Left ventricle myocardium superior (tissue), 1 donor: Measurements from ENCODE around the gene NTN5. TPM values are rescaled to one million over a fixed set of nuclear protein-coding genes. Genes with fewer than 3 reads are reported as not detected.
"Not testable (repeated sequence)": the region's sequence is repeated elsewhere in the genome, so short reads cannot be mapped to it uniquely, and the experiment has no call there.

Experiments
- ATAC-seq: fragments of 200-7000 bp; cut with Tn5 transposase; one replicate; pipeline ENCODE4 v1.9.1; 2020; ENCODE audit warnings: mild to moderate bottlenecking, moderate library complexity
- DNase-seq: peaks from one replicate; pipeline ENCODE4 v3.0.0-alpha.2; 2020
- intact Hi-C: fragments of 100-400 bp; cut with micrococcal nuclease; formaldehyde crosslinking; loops from one replicate; pipeline ENCODE4 v1.11.0; 2022
- total RNA-seq: library from RNA; stranded (reverse); fragmentation: NEBNext Ultra II Directional; extraction: Animal tissue kit (Norgen Biotek cat#: 25700); gene quantifications from one replicate; pipeline ENCODE4 v1.2.1, GENCODE V29; 2021
- donor health status: DM: no; HTN: yes; CAD: no; lungs with severe emphysema.

The NTN5 gene
- total RNA-seq, 1 donor from 2014 or later = not detected

GRCh38 chr19:48673436-48674100 is 751 bp upstream of the NTN5 start:
- no peak for ATAC-seq
- intact Hi-C loops = no loop called here
- DNase-seq = no peak

- intact Hi-C loops = no loop called here
- no peak for DNase-seq
- no peak for ATAC-seq
Observed at GRCh38 chr19:48671446-48671995, 1.3 kb downstream of the NTN5 start.

GRCh38 chr19:48670699-48671445 is 1.9 kb downstream of the NTN5 start:
- no peak for DNase-seq
- ATAC-seq = no peak
- intact Hi-C loops = no loop called here

- ATAC-seq (no peak), DNase-seq (no peak)
- intact Hi-C loops = no loop called here
Observed at GRCh38 chr19:48669903-48670668, 2.7 kb downstream of the NTN5 start.

DNA sequence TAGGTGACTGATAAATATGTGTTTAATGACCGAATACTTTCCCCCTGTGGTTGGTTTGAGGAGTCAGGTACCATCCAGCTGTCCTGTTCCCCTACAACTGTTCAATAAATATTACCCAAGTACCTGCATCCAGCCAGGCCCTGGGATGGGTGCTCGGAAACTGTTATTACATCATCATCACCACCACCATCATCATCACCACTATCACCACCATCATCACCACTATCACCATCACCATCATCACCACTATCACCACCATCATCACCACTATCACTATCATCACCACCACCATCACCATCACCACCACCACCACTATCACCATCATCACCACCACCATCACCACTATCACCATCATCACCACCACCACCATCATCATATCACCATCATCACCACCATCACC is 4.1 kb downstream of the NTN5 start:
- intact Hi-C loops = no loop called here
- ATAC-seq = no peak
- no peak for DNase-seq

GRCh38 chr19:48668332-48668731 is 4.5 kb downstream of the NTN5 start:
- DNase-seq (no peak), ATAC-seq (no peak)
- intact Hi-C loops = no loop called here

DNA sequence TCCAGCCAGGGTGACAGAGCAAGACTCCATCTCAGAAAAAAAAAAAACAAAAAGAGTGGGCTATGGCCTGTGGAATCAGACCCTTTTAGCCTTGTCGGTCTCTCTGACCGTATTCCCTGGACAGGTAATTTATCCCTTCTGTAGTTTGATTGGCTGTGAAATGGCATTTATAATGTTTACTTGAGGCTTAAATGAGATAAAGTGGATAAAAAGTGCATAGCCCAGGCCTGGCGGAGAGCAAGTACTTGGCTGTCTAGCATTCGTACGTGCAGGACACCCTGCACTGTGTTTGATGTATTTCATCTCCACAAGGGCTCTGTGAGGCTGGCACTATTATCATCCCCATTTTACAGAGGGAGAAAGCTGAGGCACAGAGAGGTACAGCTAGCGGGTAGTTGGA is 7.0 kb downstream of the NTN5 start:
- intact Hi-C loops = no loop called here
- ATAC-seq = no peak

GRCh38 chr19:48664476-48664875 is 8.3 kb downstream of the NTN5 start:
- no peak for ATAC-seq
- DNase-seq = no peak
- intact Hi-C loops = no loop called here

More for the DNA sequence above, 7.0 kb downstream of the NTN5 start:
- no peak for DNase-seq

GRCh38 chr19:48663667-48664066 is 9.2 kb downstream of the NTN5 start:
- DNase-seq (no peak), ATAC-seq (no peak)
- intact Hi-C loops = no loop called here

DNA sequence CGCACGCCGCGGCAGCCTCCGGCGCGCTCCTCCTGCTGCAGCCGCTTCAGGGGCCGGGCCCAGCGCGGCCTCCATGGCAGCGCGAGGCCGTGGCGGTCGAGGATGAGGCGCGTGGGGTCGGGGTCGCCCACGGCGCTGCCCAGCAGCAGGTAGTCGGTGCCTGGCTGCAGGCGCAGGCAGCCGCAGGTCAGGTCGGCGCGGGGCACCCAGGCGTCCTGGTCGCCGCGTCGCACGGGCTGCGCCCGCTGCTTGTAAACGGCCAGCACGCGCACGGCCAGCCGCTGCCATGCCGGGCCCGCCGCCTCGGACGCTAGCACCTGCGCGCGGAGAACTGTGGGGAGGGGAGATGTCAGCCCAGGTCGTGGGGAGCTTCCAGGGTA is 11.1 kb downstream of the NTN5 start:
- ATAC-seq (no peak), DNase-seq (no peak)
- intact Hi-C loops = no loop called here

DNA sequence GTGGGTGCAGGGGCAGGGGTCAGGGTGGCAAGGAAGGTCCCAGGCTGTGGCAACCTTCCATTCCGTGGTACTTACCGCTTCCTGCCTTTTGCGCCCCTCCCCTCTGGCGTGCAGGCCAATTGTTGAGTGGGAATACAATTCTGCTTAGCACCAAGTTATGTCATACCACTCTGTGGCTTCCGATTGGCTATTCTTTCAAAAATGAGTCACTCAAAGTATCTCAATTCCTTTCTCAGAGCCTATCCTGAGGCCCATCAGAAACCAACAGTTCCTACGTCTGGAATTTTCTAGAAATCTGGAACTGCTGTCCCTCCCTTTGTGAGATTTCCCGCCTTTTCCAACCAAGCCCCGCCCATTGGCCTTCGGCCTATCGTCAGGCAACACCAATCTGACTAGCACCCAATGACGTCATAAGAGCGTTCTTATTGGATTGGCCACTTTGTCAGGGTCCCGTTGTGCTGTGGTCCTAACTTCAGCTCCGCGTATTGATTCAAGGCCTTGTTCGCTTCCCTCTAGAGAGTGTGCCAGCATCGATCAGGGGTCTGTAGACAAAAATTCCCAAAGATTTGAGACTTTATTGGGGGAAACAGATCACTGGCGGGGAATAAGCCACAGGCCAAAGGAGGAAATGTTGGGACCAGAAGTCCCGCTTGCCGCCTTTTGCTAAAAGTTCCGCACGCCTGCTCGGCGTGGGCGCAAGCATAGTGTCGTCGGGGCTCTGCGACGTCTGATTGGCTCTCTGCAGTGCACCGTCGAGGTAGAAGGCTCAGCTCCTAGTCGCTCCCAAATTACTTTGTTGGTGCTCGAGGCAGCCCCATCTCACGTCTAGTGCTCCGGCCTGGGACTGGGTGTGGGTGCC is 11.7 kb downstream of the NTN5 start:
- intact Hi-C loops = no loop called here
- DNase-seq = peak; percentile 89
- peak; percentile 91 for ATAC-seq

- no peak for ATAC-seq
- intact Hi-C loops = no loop called here
- no peak for DNase-seq
Observed at GRCh38 chr19:48659768-48660167, 13.0 kb downstream of the NTN5 start.

- ATAC-seq (no peak), DNase-seq (no peak)
- intact Hi-C loops = no loop called here
Observed at GRCh38 chr19:48658483-48658882, 14.3 kb downstream of the NTN5 start.

- intact Hi-C loops, DNase-seq, ATAC-seq: not testable (repeated sequence)
Observed at GRCh38 chr19:48657828-48658227, 15.0 kb downstream of the NTN5 start.

DNA sequence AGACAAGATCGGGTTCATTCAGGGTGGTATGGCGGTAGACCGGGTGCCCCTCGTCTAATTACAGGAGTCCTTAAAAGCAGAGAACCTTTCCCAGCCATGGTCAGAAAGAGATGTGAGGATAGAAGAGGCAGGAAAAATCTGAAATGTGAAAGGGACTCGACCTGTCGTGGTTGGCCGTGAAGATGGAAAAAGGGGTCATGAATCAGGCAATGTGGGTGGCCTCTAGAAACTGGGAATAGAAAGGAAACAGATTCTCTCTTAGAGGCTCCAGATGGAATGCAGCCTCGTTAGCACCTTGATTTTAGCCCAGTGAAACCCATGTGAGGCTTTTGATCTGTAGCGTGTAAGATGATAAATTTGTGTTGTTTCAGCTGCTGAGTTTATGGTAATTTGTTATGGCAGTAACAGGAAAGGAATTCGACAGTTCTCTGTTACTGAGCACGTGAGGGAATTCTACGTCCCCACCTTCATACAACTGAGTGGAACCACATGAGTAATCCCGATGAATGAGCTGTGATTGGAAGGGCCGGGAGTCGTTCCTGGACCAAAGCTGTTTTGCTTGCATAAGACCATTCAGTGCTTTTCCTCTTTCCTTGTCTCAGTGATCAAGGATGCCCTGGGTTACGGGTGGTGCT is 15.9 kb downstream of the NTN5 start:
- DNase-seq (no peak), ATAC-seq (no peak)
- intact Hi-C loops = no loop called here

DNA sequence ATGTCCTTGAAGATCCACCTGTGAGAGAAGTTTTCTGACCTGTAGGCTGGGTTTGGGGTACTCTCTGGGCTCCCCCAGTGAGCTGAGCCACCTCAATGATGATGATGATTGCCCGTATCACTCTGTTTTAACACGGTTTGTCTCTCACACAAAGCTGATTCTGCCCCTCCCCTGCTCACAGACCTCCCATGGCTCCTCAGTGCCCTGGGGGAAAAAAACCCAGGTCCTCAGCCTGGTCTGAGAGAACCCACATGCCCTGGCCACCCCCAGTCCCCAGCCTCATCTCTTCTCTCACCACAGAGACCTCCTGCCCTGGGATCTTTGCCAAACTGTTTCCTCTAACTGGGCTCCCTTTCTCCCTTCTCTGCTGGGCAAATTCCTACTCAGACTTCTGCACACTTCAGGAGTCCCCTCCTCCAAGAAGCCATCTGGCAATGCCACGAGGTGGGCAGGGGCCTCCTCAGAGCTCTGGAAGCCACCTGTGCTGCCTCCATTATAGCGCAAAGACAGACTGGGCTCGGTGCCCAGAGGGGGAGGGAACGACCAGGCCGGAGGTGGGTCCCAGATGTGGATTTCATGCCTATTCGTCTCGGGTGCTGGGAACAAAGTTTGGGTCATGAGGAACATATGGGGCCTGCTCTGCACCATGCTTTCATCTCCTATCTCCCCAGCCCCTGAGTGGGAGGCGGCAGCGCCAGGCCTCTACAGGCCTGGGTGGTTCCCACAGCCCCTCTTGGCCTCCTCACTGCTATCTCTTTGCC is 18.3 kb downstream of the NTN5 start:
- DNase-seq (no peak), ATAC-seq (no peak)
- intact Hi-C loops = no loop called here

DNA sequence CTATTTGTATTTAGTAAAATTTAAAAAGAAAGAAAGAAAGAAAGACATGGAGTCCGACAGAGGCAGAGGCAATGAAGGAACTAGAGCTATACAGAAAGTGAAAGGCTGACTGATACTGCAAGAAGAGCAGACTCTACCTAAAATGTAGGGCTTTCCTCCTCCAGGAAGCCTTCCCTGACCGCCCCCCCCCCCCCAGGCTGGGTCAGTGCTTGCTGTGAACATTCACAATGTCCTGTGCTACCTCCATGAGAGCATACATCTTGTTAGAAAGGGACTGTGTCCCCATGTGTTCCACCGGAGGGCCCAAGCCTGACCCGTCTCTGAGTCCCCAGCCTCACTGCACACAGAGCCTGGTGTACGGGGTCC is 21.2 kb downstream of the NTN5 start:
- intact Hi-C loops = no loop called here
- ATAC-seq (no peak), DNase-seq (no peak)
